Tibial nerve (tissue), 3 donors: ENCODE measurements around the gene APOLD1.

Experiments
- POLR2A ChIP-seq, 2 donors: fragments of 450-650 bp; IDR thresholded peaks; one replicate each; pipeline ENCODE4 v1.6.1; 2017; ENCODE audit warnings: antibody characterized with exemption in 2 of 2, mild to moderate bottlenecking in 2 of 2, moderate library complexity in 2 of 2
- TF ChIP-seq, protein P1 (sequence below), 5 experiments: fragments of 200-600 bp in 3 of 5; fragments of 450-650 bp in 2 of 5; sonication (generic) in 3 of 5; IDR thresholded peaks; one replicate each; pipeline ENCODE4 v1.5.1; 2016 to 2019; ENCODE audit warnings: antibody characterized with exemption in 5 of 5, mild to moderate bottlenecking in 3 of 5, moderate library complexity in 2 of 5

DNA sequence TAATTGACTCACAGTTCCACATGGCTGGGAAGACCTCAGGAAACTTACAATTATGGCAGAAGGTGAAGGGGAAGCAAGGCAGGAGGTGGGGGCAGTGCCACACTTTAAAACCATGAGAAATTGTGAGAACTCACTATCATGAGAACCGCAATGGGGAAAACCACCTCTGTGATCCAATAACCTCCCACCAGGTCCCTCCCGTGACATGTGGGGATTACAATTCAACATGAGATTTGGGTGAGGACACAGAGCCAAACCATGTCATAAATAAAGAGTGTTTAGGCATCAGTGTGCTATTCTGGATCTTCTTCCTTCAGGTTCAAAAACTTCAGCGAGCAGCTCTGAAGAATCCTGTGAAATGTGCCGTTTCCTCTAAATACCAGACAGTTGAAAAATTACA, 37.4 kb downstream of the APOLD1 start:
- TF ChIP-seq, protein P1, sequence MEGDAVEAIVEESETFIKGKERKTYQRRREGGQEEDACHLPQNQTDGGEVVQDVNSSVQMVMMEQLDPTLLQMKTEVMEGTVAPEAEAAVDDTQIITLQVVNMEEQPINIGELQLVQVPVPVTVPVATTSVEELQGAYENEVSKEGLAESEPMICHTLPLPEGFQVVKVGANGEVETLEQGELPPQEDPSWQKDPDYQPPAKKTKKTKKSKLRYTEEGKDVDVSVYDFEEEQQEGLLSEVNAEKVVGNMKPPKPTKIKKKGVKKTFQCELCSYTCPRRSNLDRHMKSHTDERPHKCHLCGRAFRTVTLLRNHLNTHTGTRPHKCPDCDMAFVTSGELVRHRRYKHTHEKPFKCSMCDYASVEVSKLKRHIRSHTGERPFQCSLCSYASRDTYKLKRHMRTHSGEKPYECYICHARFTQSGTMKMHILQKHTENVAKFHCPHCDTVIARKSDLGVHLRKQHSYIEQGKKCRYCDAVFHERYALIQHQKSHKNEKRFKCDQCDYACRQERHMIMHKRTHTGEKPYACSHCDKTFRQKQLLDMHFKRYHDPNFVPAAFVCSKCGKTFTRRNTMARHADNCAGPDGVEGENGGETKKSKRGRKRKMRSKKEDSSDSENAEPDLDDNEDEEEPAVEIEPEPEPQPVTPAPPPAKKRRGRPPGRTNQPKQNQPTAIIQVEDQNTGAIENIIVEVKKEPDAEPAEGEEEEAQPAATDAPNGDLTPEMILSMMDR (IDR thresholded peaks at IDR 0.05), result no peak
- TF ChIP-seq POLR2A (IDR thresholded peaks at IDR 0.05), result no peak
